IMR-90 (cell line): Measurements from ENCODE around the gene IL1RAPL1. TPM values are rescaled to one million over a fixed set of nuclear protein-coding genes. Genes with fewer than 3 reads are reported as not detected.

Experiments
- ATAC-seq: fragments of 200-7000 bp; cut with Tn5 transposase; 2 replicates; pipeline ENCODE4 v1.9.1; 2020; ENCODE audit warnings: low read depth, mild to moderate bottlenecking, moderate library complexity
- BruUV-seq: library from RNA; stranded (reverse); fragments of 400-500 nt; replicated peaks from 2 replicates; lab custom pipeline; 2021; lab: Mats Ljungman, UMichigan
- CTCF ChIA-PET: fragments of 300-600 bp; formaldehyde crosslinking; extraction: SDS; loops from one replicate; lab custom pipeline; 2021; ENCODE audit warnings: antibody characterized with exemption; lab: Yijun Ruan, JAX
- POLR2A ChIA-PET: fragments of 300-600 bp; sonication (Branson Sonifier 250); formaldehyde crosslinking; loops from one replicate; lab custom pipeline; 2022; ENCODE audit warnings: antibody characterized with exemption; ENCODE audit not compliant: unreplicated experiment; lab: Charles Lee
- DNase-seq: peaks from one replicate; pipeline ENCODE4 v3.0.0; 2013
- H2AFZ ChIP-seq: replicated peaks from 2 replicates; pipeline ENCODE3; 2013; ENCODE audit warnings: low read length, mild to moderate bottlenecking; ENCODE audit not compliant: poor library complexity
- H2AK5ac ChIP-seq: 2 replicates; pipeline ENCODE4 v1.6.1; 2013; ENCODE audit warnings: low read depth, low read length, inconsistent platforms
- H2AK9ac ChIP-seq: replicated peaks from 2 replicates; pipeline ENCODE3; 2013; ENCODE audit warnings: mild to moderate bottlenecking, low read depth, low read length, moderate library complexity; ENCODE audit not compliant: poor library complexity
- H2BK120ac ChIP-seq: 2 replicates; pipeline ENCODE4 v1.6.1; 2013; ENCODE audit warnings: low read depth, low read length, inconsistent platforms
- H2BK15ac ChIP-seq: 3 replicates; pipeline ENCODE4 v1.6.1; 2013; ENCODE audit warnings: low read depth, low read length, inconsistent platforms
- H2BK20ac ChIP-seq: 2 replicates; pipeline ENCODE4 v1.6.1; 2013; ENCODE audit warnings: low read depth, mild to moderate bottlenecking, inconsistent platforms, low read length, moderate library complexity
- H2BK5ac ChIP-seq: 2 replicates; pipeline ENCODE4 v1.6.1; 2013; ENCODE audit warnings: mild to moderate bottlenecking, low read depth, low read length, inconsistent platforms; ENCODE audit not compliant: poor library complexity, severe bottlenecking
- H3K14ac ChIP-seq: replicated peaks from 2 replicates; pipeline ENCODE4 v1.6.1; 2013; ENCODE audit warnings: low read depth, low read length, inconsistent platforms
- H3K18ac ChIP-seq: 2 replicates; pipeline ENCODE4 v1.6.1; 2013; ENCODE audit warnings: low read depth, low read length, control low read depth
- H3K23ac ChIP-seq: 2 replicates; pipeline ENCODE4 v1.6.1; 2013; ENCODE audit warnings: low read depth, low read length, inconsistent platforms
- H3K27ac ChIP-seq: 2 replicates; pipeline ENCODE4 v1.5.1; 2013; ENCODE audit warnings: mild to moderate bottlenecking, control low read depth, low read length; ENCODE audit not compliant: insufficient read depth
- H3K27me3 ChIP-seq: 2 replicates; pipeline ENCODE4 v1.6.1; 2013; ENCODE audit warnings: low read length; ENCODE audit not compliant: control insufficient read depth, insufficient read depth
- H3K36me3 ChIP-seq: 2 replicates; pipeline ENCODE4 v1.6.1; 2013; ENCODE audit warnings: low read length, mixed read lengths; ENCODE audit not compliant: control insufficient read depth, insufficient read depth
- H3K4ac ChIP-seq: 2 replicates; pipeline ENCODE4 v1.6.1; 2013; ENCODE audit warnings: low read depth, low read length, inconsistent platforms
- H3K4me1 ChIP-seq: 2 replicates; pipeline ENCODE4 v1.6.1; 2013; ENCODE audit warnings: low read length, mixed read lengths; ENCODE audit not compliant: control insufficient read depth, insufficient read depth
- H3K4me2 ChIP-seq: 2 replicates; pipeline ENCODE4 v1.6.1; 2013; ENCODE audit warnings: low read depth, mild to moderate bottlenecking, control low read depth, low read length, moderate library complexity
- H3K4me3 ChIP-seq: 2 replicates; pipeline ENCODE4 v1.5.1; 2013; ENCODE audit warnings: low read depth, mild to moderate bottlenecking, control low read depth, low read length, moderate library complexity; ENCODE audit not compliant: insufficient read depth
- H3K56ac ChIP-seq: 2 replicates; pipeline ENCODE4 v1.6.1; 2013; ENCODE audit warnings: low read length, inconsistent platforms; ENCODE audit not compliant: insufficient read depth; ENCODE audit errors: extremely low read depth
- H3K79me1 ChIP-seq, 2 experiments: 2 replicates each; pipeline ENCODE4 v1.6.1; 2013; ENCODE audit warnings: low read length in 2 of 2, inconsistent platforms in 1 of 2, low read depth in 1 of 2
- H3K9ac ChIP-seq: 2 replicates; pipeline ENCODE4 v1.6.1; 2013; ENCODE audit warnings: low read depth, low read length, control low read depth
- H3K9me1 ChIP-seq: 2 replicates; pipeline ENCODE4 v1.6.1; 2013; ENCODE audit warnings: low read length, inconsistent platforms; ENCODE audit not compliant: insufficient read depth
- H3K9me3 ChIP-seq: 2 replicates; pipeline ENCODE4 v1.6.1; 2013; ENCODE audit warnings: low read length; ENCODE audit not compliant: control insufficient read depth, insufficient read depth
- H4K20me1 ChIP-seq: 2 replicates; pipeline ENCODE4 v1.6.1; 2013; ENCODE audit warnings: low read length, inconsistent platforms; ENCODE audit not compliant: insufficient read depth
- H4K5ac ChIP-seq: 2 replicates; pipeline ENCODE4 v1.6.1; 2013; ENCODE audit warnings: mild to moderate bottlenecking, low read depth, low read length, control low read depth
- H4K8ac ChIP-seq, 2 experiments: 2 replicates each; pipeline ENCODE4 v1.6.1; 2013; ENCODE audit warnings: low read depth in 2 of 2, low read length in 2 of 2, control low read depth in 1 of 2, inconsistent platforms in 1 of 2
- H4K91ac ChIP-seq: 2 replicates; pipeline ENCODE4 v1.6.1; 2013; ENCODE audit warnings: low read depth, low read length, inconsistent platforms; ENCODE audit not compliant: insufficient read depth
- NFE2L2 ChIP-seq: fragments of 150-350 bp; IDR thresholded peaks from 2 replicates; pipeline ENCODE4 v1.6.1; 2016; ENCODE audit warnings: low read depth, mild to moderate bottlenecking, low read length
- SMC3 ChIP-seq: fragments of 150-350 bp; IDR thresholded peaks from 2 replicates; pipeline ENCODE4 v1.6.1; 2016; ENCODE audit warnings: low read depth, mild to moderate bottlenecking, antibody characterized with exemption, low read length, moderate library complexity
- WGBS, 2 experiments: methylation state at CpG; one replicate each; pipeline versions ENCODE4 v1.1.5 to v1.1.7; 2013; ENCODE audit warnings: missing lambda C conversion rate in 2 of 2; ENCODE audit not compliant: insufficient read length in 1 of 2; ENCODE audit errors: extremely low coverage in 2 of 2; 5-methylcytosine and 5-hydroxymethylcytosine counted together
- dilution Hi-C: fragments of 300-500 bp; cut with HindIII; formaldehyde crosslinking; loops from one replicate; pipeline ENCODE4 v1.14.3; 2018; ENCODE audit warnings: low sequenced_read_pairs; ENCODE audit not compliant: unreplicated experiment
- in situ Hi-C: fragments of 300-500 bp; cut with MboI; formaldehyde crosslinking; loops from 3 replicates; pipeline ENCODE4 v1.14.3; 2019; ENCODE audit warnings: low sequenced_read_pairs, inconsistent platforms, mixed read lengths
- intact Hi-C: fragments of 100-400 bp; cut with micrococcal nuclease; formaldehyde crosslinking; loops from 2 replicates; pipeline ENCODE4 v1.10.0; 2022
- polyA plus RNA-seq, 3 experiments: library from polyadenylated mRNA; depleted of rRNA; stranded (reverse); fragments of >200 nt; gene quantifications; 2 replicates each; pipeline ENCODE4 v1.2.3, GENCODE V29; 2012; ENCODE audit warnings: low replicate concordance in 1 of 3
- total RNA-seq: library from RNA; depleted of rRNA; stranded (reverse); fragments of >200 nt; gene quantifications from 2 replicates; pipeline ENCODE4 v1.2.3, GENCODE V29; 2012

Gene IL1RAPL1
- total and polyA plus RNA-seq, 2 of the 4 experiments (the other 2 are of a cell fraction) = 1.5 to 9.0 TPM

GRCh38 chrX:28835991-28836390 lies 248.7 kb downstream of the IL1RAPL1 start:
- no CpG with 5 or more reads among the region's 1 CpG for WGBS, 2 experiments
- ChIA-PET CTCF (interaction anchor here (0.7 kb wide), 1 partner anchor 25 kb away, joined by 3 read pairs; no protein-coding TSS in a partner anchor), POLR2A (no interaction called here)

More at GRCh38 chrX:28835991-28836390, 248.7 kb downstream of the IL1RAPL1 start:
- Histone ChIP-seq H3K9me1 (no peaks in the 10 kb centered on the region), H2AFZ (no peak overlapping the region), H3K27me3 (no peaks in the 10 kb centered on the region), H3K27ac (no peak overlapping the region), H3K9me3 (no peaks in the 10 kb centered on the region), H2BK5ac (no peak overlapping the region), H3K56ac (no peak overlapping the region), H3K4ac (no peak overlapping the region), H2AK5ac (no peak overlapping the region), H4K91ac (no peak overlapping the region), H3K9ac (no peak overlapping the region), H2BK15ac (no peak overlapping the region), H3K18ac (no peak overlapping the region), H3K4me2 (no peak overlapping the region), H3K4me3 (no peak overlapping the region), H2BK120ac (no peak overlapping the region), H3K36me3 (no peaks in the 10 kb centered on the region), H3K23ac (no peak overlapping the region), H4K5ac (no peak overlapping the region), H3K79me1 (no peaks in the 10 kb centered on the region), H2BK20ac (no peak overlapping the region), H2AK9ac (no peak overlapping the region), H3K14ac (no peak overlapping the region), H4K8ac (no peak overlapping the region), H3K4me1 (no peaks in the 10 kb centered on the region), H4K20me1 (no peaks in the 10 kb centered on the region)
- TF ChIP-seq NFE2L2 = no peak
- no peak for TF ChIP-seq SMC3
- no peak for DNase-seq
- ATAC-seq = no peak
- in situ Hi-C loops = no loop called here
- dilution Hi-C loops = no loop called here
- intact Hi-C loops = no loop called here
- no TSS peak for BruUV-seq
